PC-3 (cell line): ENCODE data around the gene SLC9A8.

Experiments used
- CTCF ChIP-seq: fragments of 300-600 bp; sonication (generic); conservative IDR thresholded peaks from 2 replicates; pipeline ENCODE4 v1.5.1; 2017; ENCODE audit warnings: antibody characterized with exemption, low read depth, mild to moderate bottlenecking, low read length
- EZH2phosphoT487 ChIP-seq: fragments of 300-600 bp; sonication (generic); IDR thresholded peaks from 2 replicates; pipeline ENCODE4 v1.6.1; 2018; ENCODE audit warnings: mild to moderate bottlenecking, antibody characterized with exemption, low read length, borderline replicate concordance

- TF ChIP-seq CTCF (no peak), EZH2phosphoT487 (no peak)
Measured at GRCh38 chr20:49810491-49811190, 2.0 kb upstream of the SLC9A8 start.
